Stimulated activated CD8-positive, alpha-beta memory T cell treated with anti-CD3 and anti-CD28 coated beads, Interleukin-7, amount 100 ng/mL, for 4 hours (primary cell): ENCODE data around the gene TEX14.

ENCODE experiments used
- DNase-seq, 2 donors: peaks; one replicate each; pipeline ENCODE4 v3.0.0-alpha.2; 2020; ENCODE audit warnings: low read depth in 2 of 2

Gene TEX14

GRCh38 chr17:58521680-58522079 is 170.2 kb downstream of the TEX14 start:
- no peak for DNase-seq

DNA sequence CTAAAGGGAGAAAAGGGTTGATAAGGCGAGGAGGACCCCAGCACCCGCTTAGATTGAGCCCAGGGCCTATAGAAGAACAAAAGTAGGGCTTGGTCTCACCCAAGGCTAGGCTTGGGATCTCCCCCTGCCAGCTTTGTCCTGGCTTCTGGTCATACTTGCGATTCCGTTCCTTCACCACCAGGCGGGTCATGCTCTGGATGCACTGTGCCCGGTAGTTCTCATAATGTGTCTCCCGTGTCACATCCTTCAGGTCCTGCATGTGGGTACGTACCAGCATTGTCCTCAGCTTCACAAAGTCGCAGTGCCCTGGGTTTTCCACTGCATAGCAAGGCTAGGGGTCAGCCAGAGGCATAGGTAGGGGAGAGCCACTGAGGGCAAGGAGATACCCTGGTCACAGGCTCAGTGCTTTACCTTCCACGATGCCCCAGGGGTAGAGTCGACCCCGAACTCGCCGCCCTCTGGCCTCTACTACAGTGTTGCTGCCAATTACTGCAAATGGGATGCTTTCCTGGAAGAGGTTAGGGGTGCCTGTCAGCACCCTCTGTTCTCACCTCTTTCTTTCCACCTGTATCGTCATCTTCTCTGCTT is 170.9 kb downstream of the TEX14 start:
- no peak for DNase-seq

GRCh38 chr17:58517928-58518609 is 173.8 kb downstream of the TEX14 start:
- peak; percentile 99 for DNase-seq

DNA sequence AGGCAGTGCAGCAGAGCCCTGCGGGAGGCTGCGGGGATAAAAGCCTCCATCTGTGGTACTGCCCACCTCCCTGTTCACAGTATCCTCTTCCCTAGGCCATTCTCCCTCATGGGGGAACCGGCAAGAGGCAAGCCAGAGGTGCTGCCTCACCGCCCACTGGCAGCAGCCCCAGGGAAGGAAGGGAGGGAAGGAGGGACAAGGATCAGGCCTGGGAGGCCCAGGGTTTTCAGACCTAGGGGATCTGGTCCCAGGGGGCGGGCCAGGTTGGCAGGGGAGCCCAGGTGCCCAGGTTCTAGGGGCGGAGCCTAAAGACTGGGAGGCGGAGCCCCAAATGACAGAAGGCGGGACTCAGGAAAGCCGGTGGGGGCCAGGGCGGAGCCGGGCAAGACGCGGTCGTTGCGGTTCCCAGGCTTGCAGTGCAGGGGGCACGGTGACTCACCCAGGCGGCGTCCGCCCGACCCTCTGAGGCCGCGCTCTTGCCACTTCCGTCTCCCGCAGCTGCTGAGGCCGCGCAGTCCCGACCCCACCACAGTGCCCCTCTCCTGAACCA is 174.4 kb downstream of the TEX14 start:
- DNase-seq = no peak

- no peak for DNase-seq
Observed at GRCh38 chr17:58516644-58517377, 175.0 kb downstream of the TEX14 start.

- no peak for DNase-seq
Observed at GRCh38 chr17:58515286-58515685, 176.6 kb downstream of the TEX14 start.

DNA sequence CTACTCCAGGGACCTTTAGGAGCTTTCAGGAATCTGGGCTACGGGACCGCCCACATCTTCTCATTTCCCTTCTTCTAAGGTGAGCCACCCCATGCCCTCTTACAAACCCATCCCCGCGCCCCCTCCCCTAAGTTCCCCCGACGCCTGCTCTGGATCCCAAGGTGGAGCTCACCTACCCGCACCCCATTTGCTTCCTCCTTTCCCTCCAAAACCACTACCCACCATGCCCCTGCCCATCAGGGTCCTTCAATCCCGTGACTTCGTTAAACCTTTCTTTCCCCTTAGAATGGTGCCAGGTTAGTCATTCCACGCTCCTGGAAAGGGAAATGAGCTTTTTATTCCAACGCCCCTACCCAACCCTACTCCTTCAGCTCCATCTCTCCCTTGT is 177.1 kb downstream of the TEX14 start:
- no peak for DNase-seq

DNA sequence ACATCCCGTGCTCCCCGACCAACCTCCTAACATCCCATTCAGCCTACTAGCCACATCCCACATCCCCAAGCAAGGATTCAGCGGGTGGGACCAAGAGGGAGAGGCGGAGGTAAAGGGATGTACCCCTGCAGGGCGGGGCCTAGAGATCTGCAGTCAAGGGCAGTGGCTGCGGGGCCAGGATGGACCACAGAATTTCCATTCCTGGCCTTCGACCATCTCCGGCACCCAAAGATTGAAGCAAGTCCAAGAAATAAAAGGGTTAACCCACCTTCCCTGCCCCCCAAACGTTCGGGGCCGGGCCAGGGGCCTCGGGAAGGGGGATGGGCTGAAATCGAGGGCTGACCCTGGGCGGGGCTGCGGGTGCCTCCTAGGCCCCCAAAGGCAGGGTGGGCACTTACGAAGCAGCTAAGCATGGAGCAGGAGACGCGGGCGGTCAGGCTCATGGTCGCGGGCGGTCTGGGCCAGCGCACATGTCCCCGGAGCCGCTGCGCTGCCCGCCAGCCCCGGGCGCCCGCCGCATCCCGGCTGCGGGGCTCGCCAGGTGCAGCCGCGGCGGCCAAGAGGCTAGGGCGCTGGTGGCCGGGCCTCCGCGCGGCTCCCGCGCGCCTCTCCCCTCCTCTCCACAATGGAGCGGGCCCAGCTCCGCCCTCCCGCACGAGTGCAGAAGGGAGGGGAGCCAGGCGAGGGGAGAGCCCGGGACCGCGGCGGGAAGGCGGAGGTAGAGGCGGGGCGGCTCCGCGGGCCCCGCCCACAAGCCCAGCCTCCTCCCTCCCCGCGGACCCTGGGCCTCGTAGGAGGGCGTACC is 177.7 kb downstream of the TEX14 start, which contains the start of gene MTMR4:
Gene MTMR4, minus strand, starts transcription at position 674 of the 805 bp plus-strand sequence. Its CDS starts 231 bp downstream, at position 443.
- peak; percentile 33 to 68 for DNase-seq

- DNase-seq = peak in 1 of 2 donors; percentile 31
Observed at GRCh38 chr17:58513267-58513964, 178.4 kb downstream of the TEX14 start.

DNA sequence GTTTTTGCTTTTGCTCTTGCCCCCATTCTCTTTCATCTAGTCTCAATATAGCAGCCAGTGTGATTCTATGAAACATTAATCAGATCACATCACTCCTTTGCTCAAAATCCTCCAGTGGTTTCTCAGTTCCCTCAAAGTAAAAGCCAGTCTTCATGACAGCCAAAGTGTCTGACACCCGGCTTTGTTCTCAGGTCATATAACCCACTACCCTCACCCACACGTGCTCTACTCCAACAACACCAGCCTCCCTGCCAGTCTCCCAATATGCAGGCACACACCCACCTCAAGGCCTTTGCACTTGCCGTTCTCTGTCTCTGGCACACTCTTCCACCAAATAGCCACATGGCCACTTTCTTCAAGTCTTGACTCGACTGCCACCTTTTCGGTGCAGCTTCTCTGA is 181.8 kb downstream of the TEX14 start:
- no peak for DNase-seq

GRCh38 chr17:58508341-58509067 is 183.3 kb downstream of the TEX14 start:
- no peak for DNase-seq

GRCh38 chr17:58507123-58507634 is 184.7 kb downstream of the TEX14 start:
- DNase-seq = no peak
